Measurements from ENCODE around the gene TMEM9.

The TMEM9 gene

GRCh38 chr1:201191653-201192260 is 37.5 kb upstream of the TMEM9 start:
- TF ChIP-seq TEAD4 (IDR thresholded peaks at IDR 0.05) (peak; percentile 95), EP300 (IDR thresholded peaks at IDR 0.05; ENCODE audit: borderline replicate concordance) (peak; percentile 88), NFIC (IDR thresholded peaks at IDR 0.05) (no peak), CEBPB (IDR thresholded peaks at IDR 0.05) (peak; percentile 96), FOXM1 (IDR thresholded peaks at IDR 0.05; ENCODE audit: borderline replicate concordance, low read depth) (no peak), EGR1 (IDR thresholded peaks at IDR 0.05) (0 out of 2 replicates have a peak, but pooled peaks have one; percentile 13), USF1 (IDR thresholded peaks at IDR 0.05) (peak; percentile 74), YY1 (IDR thresholded peaks at IDR 0.05; ENCODE audit: low read depth) (no peak), TCF12 (IDR thresholded peaks at IDR 0.05; ENCODE audit: low read depth) (no peak; the same call in 1 of the 2 replicates), ZBTB7A (IDR thresholded peaks at IDR 0.05; ENCODE audit: low read depth) (peak; percentile 92)
- TF ChIP-seq, protein P1, sequence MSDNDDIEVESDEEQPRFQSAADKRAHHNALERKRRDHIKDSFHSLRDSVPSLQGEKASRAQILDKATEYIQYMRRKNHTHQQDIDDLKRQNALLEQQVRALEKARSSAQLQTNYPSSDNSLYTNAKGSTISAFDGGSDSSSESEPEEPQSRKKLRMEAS (IDR thresholded peaks at IDR 0.05) = peak; percentile 54; the same call in 1 of the 2 replicates

GRCh38 chr1:201190624-201191051 is 36.4 kb upstream of the TMEM9 start, which contains the start of gene IGFN1:
Gene IGFN1, plus strand, starts transcription at chr1:201190824. Its CDS starts 2,470 bp downstream, at chr1:201193294.
- TF ChIP-seq TCF12 (IDR thresholded peaks at IDR 0.05; ENCODE audit: low read depth) (0 out of 2 replicates have a peak, but pooled peaks have one; percentile 27), USF1 (IDR thresholded peaks at IDR 0.05) (no peak)

GRCh38 chr1:201190005-201190404 is 35.7 kb upstream of the TMEM9 start:
- TF ChIP-seq NFIC (IDR thresholded peaks at IDR 0.05) (no peak), EGR1 (IDR thresholded peaks at IDR 0.05) (no peak), CREB1 (IDR thresholded peaks at IDR 0.05; ENCODE audit: low read depth) (no peak), YY1 (IDR thresholded peaks at IDR 0.05; ENCODE audit: low read depth) (no peak), REST (IDR thresholded peaks at IDR 0.05; ENCODE audit: low read depth) (no peak), EP300 (IDR thresholded peaks at IDR 0.05; ENCODE audit: borderline replicate concordance) (no peak), RAD21 (IDR thresholded peaks at IDR 0.05; ENCODE audit: low read depth) (no peak), USF1 (IDR thresholded peaks at IDR 0.05) (no peak), ZBTB7A (IDR thresholded peaks at IDR 0.05; ENCODE audit: low read depth) (no peak)

GRCh38 chr1:201189085-201189484 is 34.8 kb upstream of the TMEM9 start:
- TF ChIP-seq, protein P1 (IDR thresholded peaks at IDR 0.05) = no peak
- no peak for TF ChIP-seq USF1 (IDR thresholded peaks at IDR 0.05)
- TF ChIP-seq RAD21 (IDR thresholded peaks at IDR 0.05; ENCODE audit: low read depth) = no peak
- no peak for TF ChIP-seq TEAD4 (IDR thresholded peaks at IDR 0.05)
- TF ChIP-seq TAF1 (IDR thresholded peaks at IDR 0.05; ENCODE audit: low read depth) = no peak
- no peak for TF ChIP-seq EGR1 (IDR thresholded peaks at IDR 0.05)
- TF ChIP-seq CREB1 (IDR thresholded peaks at IDR 0.05; ENCODE audit: low read depth) = no peak
- TF ChIP-seq YY1 (IDR thresholded peaks at IDR 0.05; ENCODE audit: low read depth) = no peak
- no peak for TF ChIP-seq ZBTB7A (IDR thresholded peaks at IDR 0.05; ENCODE audit: low read depth)
- TF ChIP-seq CEBPB (IDR thresholded peaks at IDR 0.05) = no peak
- TF ChIP-seq TCF12 (IDR thresholded peaks at IDR 0.05; ENCODE audit: low read depth) = no peak
- TF ChIP-seq REST (IDR thresholded peaks at IDR 0.05; ENCODE audit: low read depth) = no peak
- no peak for TF ChIP-seq FOXM1 (IDR thresholded peaks at IDR 0.05; ENCODE audit: borderline replicate concordance, low read depth)
- TF ChIP-seq NFIC (IDR thresholded peaks at IDR 0.05) = no peak
- TF ChIP-seq EP300 (IDR thresholded peaks at IDR 0.05; ENCODE audit: borderline replicate concordance) = no peak

GRCh38 chr1:201186192-201186591 is 31.9 kb upstream of the TMEM9 start:
- TF ChIP-seq, protein P1 (IDR thresholded peaks at IDR 0.05) = no peak
- TF ChIP-seq FOXM1 (IDR thresholded peaks at IDR 0.05; ENCODE audit: borderline replicate concordance, low read depth) = no peak
- no peak for TF ChIP-seq EGR1 (IDR thresholded peaks at IDR 0.05)
- TF ChIP-seq YY1 (IDR thresholded peaks at IDR 0.05; ENCODE audit: low read depth) = no peak
- TF ChIP-seq TEAD4 (IDR thresholded peaks at IDR 0.05) = no peak
- no peak for TF ChIP-seq TAF1 (IDR thresholded peaks at IDR 0.05; ENCODE audit: low read depth)
- no peak for TF ChIP-seq NFIC (IDR thresholded peaks at IDR 0.05)
- TF ChIP-seq CREB1 (IDR thresholded peaks at IDR 0.05; ENCODE audit: low read depth) = no peak
- no peak for TF ChIP-seq RAD21 (IDR thresholded peaks at IDR 0.05; ENCODE audit: low read depth)
- no peak for TF ChIP-seq EP300 (IDR thresholded peaks at IDR 0.05; ENCODE audit: borderline replicate concordance)
- no peak for TF ChIP-seq TCF12 (IDR thresholded peaks at IDR 0.05; ENCODE audit: low read depth)
- no peak for TF ChIP-seq USF1 (IDR thresholded peaks at IDR 0.05)
- no peak for TF ChIP-seq CEBPB (IDR thresholded peaks at IDR 0.05)
- no peak for TF ChIP-seq REST (IDR thresholded peaks at IDR 0.05; ENCODE audit: low read depth)
- no peak for TF ChIP-seq ZBTB7A (IDR thresholded peaks at IDR 0.05; ENCODE audit: low read depth)

Measured in Ishikawa (cell line).